NB4 (cell line): ENCODE results near the gene FANCF.

Experiments used
- MYC ChIP-seq: IDR thresholded peaks from 2 replicates; pipeline ENCODE4 v1.6.1; 2011; ENCODE audit warnings: low read depth, low read length
- POLR2A ChIP-seq: IDR thresholded peaks from 2 replicates; pipeline ENCODE4 v1.6.1; 2011; ENCODE audit warnings: mild to moderate bottlenecking; ENCODE audit not compliant: insufficient read length; ENCODE audit errors: extremely low read depth
- TF ChIP-seq, protein P1 (sequence below): IDR thresholded peaks from one replicate; pipeline ENCODE4 v1.5.1; 2012; ENCODE audit warnings: low read depth, low read length
- TF ChIP-seq, protein P2 (sequence below): IDR thresholded peaks from 2 replicates; pipeline ENCODE4 v1.6.1; 2011; ENCODE audit warnings: low read depth, low read length

DNA sequence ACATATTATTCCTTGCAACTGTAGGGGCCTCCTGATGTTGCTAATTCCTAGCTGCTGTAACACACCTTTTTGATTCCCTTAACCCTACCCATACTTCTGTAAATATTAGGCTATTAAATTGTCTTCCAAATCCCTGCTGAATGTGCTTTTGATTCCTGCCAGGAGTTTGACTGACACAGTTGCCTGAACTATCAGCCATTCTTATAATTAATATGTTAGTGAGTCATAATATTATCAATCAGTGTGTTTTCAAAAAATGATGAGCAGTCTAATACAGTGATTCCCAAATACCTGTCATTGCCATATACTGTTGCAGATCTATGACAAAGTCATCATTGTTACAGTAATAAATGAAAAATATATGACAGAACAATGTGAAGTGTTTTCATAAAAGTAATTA, 15.9 kb upstream of the FANCF start:
- TF ChIP-seq, protein P1, sequence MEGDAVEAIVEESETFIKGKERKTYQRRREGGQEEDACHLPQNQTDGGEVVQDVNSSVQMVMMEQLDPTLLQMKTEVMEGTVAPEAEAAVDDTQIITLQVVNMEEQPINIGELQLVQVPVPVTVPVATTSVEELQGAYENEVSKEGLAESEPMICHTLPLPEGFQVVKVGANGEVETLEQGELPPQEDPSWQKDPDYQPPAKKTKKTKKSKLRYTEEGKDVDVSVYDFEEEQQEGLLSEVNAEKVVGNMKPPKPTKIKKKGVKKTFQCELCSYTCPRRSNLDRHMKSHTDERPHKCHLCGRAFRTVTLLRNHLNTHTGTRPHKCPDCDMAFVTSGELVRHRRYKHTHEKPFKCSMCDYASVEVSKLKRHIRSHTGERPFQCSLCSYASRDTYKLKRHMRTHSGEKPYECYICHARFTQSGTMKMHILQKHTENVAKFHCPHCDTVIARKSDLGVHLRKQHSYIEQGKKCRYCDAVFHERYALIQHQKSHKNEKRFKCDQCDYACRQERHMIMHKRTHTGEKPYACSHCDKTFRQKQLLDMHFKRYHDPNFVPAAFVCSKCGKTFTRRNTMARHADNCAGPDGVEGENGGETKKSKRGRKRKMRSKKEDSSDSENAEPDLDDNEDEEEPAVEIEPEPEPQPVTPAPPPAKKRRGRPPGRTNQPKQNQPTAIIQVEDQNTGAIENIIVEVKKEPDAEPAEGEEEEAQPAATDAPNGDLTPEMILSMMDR, result no peak
- TF ChIP-seq POLR2A, result no peak
- TF ChIP-seq, protein P2, sequence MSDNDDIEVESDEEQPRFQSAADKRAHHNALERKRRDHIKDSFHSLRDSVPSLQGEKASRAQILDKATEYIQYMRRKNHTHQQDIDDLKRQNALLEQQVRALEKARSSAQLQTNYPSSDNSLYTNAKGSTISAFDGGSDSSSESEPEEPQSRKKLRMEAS, result no peak
- no peak for TF ChIP-seq MYC
